Hematopoietic multipotent progenitor cell (in vitro differentiated cells): ENCODE results near the gene OR1C1. TPM values are rescaled to one million over a fixed set of nuclear protein-coding genes. Genes with fewer than 3 reads are reported as not detected.
"Not testable (repeated sequence)": the region's sequence is repeated elsewhere in the genome, so short reads cannot be mapped to it uniquely, and the experiment has no call there.

Source experiments
- DNase-seq, 3 donors: peaks; one replicate each; pipeline ENCODE4 v3.0.0-alpha.2; 2011 to 2015; ENCODE audit warnings: low read depth in 2 of 3, low spot score in 2 of 3
- total RNA-seq: library from RNA; depleted of rRNA; stranded (reverse); fragments of >200 nt; gene quantifications from one replicate; pipeline ENCODE4 v1.2.3, GENCODE V29; 2012

OR1C1 gene
- not detected for total RNA-seq

GRCh38 chr1:247760456-247760855, at the start of gene OR1C1:
Gene OR1C1, minus strand, starts transcription at chr1:247760556. Its CDS starts 2,150 bp downstream, at chr1:247758406.
- DNase-seq: no peak

GRCh38 chr1:247797518-247797917, 37.2 kb upstream of the OR1C1 start:
- no peak for DNase-seq

- no peak for DNase-seq
Observed at GRCh38 chr1:247769603-247770002, 9.2 kb upstream of the OR1C1 start.

GRCh38 chr1:247754311-247754710, 6.0 kb downstream of the OR1C1 start:
- not testable (repeated sequence) for DNase-seq

- DNase-seq: no peak
Observed at GRCh38 chr1:247749870-247750269, 10.5 kb downstream of the OR1C1 start.

- no peak for DNase-seq
Observed at GRCh38 chr1:247748041-247748440, 12.3 kb downstream of the OR1C1 start, which contains the start of gene OR14A2. Gene OR14A2, minus strand, starts transcription at chr1:247748141.

GRCh38 chr1:247747616-247748015, 12.7 kb downstream of the OR1C1 start:
- DNase-seq: no peak

- no peak for DNase-seq
Observed at GRCh38 chr1:247746391-247746935, 13.9 kb downstream of the OR1C1 start.

GRCh38 chr1:247742215-247742760, 18.1 kb downstream of the OR1C1 start:
- not testable (repeated sequence) for DNase-seq

- DNase-seq: no peak
Observed at GRCh38 chr1:247741756-247742155, 18.6 kb downstream of the OR1C1 start.

- DNase-seq: no peak
Observed at GRCh38 chr1:247740721-247741120, 19.6 kb downstream of the OR1C1 start.

GRCh38 chr1:247738315-247738714, 22.0 kb downstream of the OR1C1 start, which contains the start of gene OR14K1:
Gene OR14K1, plus strand, starts transcription at chr1:247738615. Its CDS starts 0 bp downstream, at chr1:247738615.
- no peak for DNase-seq

GRCh38 chr1:247721222-247721621, 39.1 kb downstream of the OR1C1 start:
- no peak for DNase-seq

- no peak for DNase-seq
Observed at GRCh38 chr1:247716546-247716945, 43.8 kb downstream of the OR1C1 start, which contains the start of gene OR6F1. Gene OR6F1, minus strand, starts transcription at chr1:247716646. Its CDS starts 3,891 bp downstream, at chr1:247712755.

- no peak for DNase-seq
Observed at GRCh38 chr1:247713753-247714152, 46.6 kb downstream of the OR1C1 start.

- DNase-seq: not testable (repeated sequence)
Observed at GRCh38 chr1:247710681-247711080, 49.7 kb downstream of the OR1C1 start.

Other genes starting within 250 kb of the OR1C1 start
- gene OR2C3, start 224.1 kb downstream of the OR1C1 start, total RNA-seq: 0.27 TPM
- 16.4 TPM for gene GCSAML, start 211.4 kb downstream of the OR1C1 start, total RNA-seq
- 0.27 TPM for gene OR2G2, start 172.2 kb downstream of the OR1C1 start, total RNA-seq
- gene OR2G3, start 155.0 kb downstream of the OR1C1 start, total RNA-seq: 0.54 TPM
- not detected for gene OR13G1, start 80.8 kb downstream of the OR1C1 start, total RNA-seq
- under 0.01 TPM for gene OR6F1, start 43.9 kb downstream of the OR1C1 start, total RNA-seq
- 0.81 TPM for gene OR14K1, start 21.9 kb downstream of the OR1C1 start, total RNA-seq
- gene OR14A2, start 12.4 kb downstream of the OR1C1 start, total RNA-seq: not detected
- not detected for gene OR14A16, start 63.6 kb upstream of the OR1C1 start, total RNA-seq
- gene OR11L1, start 81.3 kb upstream of the OR1C1 start, total RNA-seq: under 0.01 TPM
- gene TRIM58, start 96.6 kb upstream of the OR1C1 start, total RNA-seq: 25.3 TPM
- gene OR2W3, start 135.0 kb upstream of the OR1C1 start, total RNA-seq: 45.8 TPM
- gene OR2T8, start 159.7 kb upstream of the OR1C1 start, total RNA-seq: 1.6 TPM
- gene OR2AJ1, start 164.3 kb upstream of the OR1C1 start, total RNA-seq: 0.27 TPM
- gene OR2L8, start 188.3 kb upstream of the OR1C1 start, total RNA-seq: 9.2 TPM
- gene OR2AK2, start 204.7 kb upstream of the OR1C1 start, total RNA-seq: 3.2 TPM